HepG2 (cell line): Measurements from ENCODE around the gene KCNAB1. TPM values are rescaled to one million over a fixed set of nuclear protein-coding genes. Genes with fewer than 3 reads are reported as not detected.

ENCODE experiments used
- ATAC-seq: fragments of 200-7000 bp; cut with Tn5 transposase; 3 replicates; pipeline ENCODE4 v1.9.1; 2020; ENCODE audit warnings: mild to moderate bottlenecking, moderate library complexity
- BruUV-seq: library from RNA; stranded (reverse); fragments of 400-500 nt; replicated peaks from 2 replicates; lab custom pipeline; 2021; lab: Mats Ljungman, UMichigan
- CTCF ChIA-PET: fragments of 300-600 bp; formaldehyde crosslinking; extraction: SDS; loops from one replicate; lab custom pipeline; 2021; ENCODE audit warnings: low total read pairs, inconsistent platforms, low intra/inter-chr PET ratio; lab: Yijun Ruan, JAX
- POLR2A ChIA-PET: fragments of 350-600 bp; sonication (Branson Sonifier 250); formaldehyde crosslinking; loops from one replicate; lab custom pipeline; 2020; ENCODE audit warnings: antibody characterized with exemption, inconsistent platforms; lab: Yijun Ruan, JAX
- DNase-seq: peaks from one replicate; pipeline ENCODE4 v3.0.0-alpha.2; 2015; ENCODE audit warnings: low spot score
- FAIRE-seq: peaks from 3 replicates; lab custom pipeline; 2011; peaks lifted over from hg19 to GRCh38; lab: Jason Lieb, UNC
- H2AFZ ChIP-seq: one replicate; pipeline ENCODE4 v1.6.1; 2011; ENCODE audit warnings: low read length, inconsistent platforms
- H3K27ac ChIP-seq: fragments of 300-600 bp; 3 replicates; pipeline ENCODE4 v1.8.0; 2011; ENCODE audit warnings: mixed run types, mild to moderate bottlenecking, mixed read lengths, low read length, inconsistent platforms; ENCODE audit not compliant: insufficient read depth; ENCODE audit errors: extremely low read length
- H3K27me3 ChIP-seq, 2 experiments: fragments of 200-600 bp in 1 of 2; 2 replicates in 1 of 2; 3 replicates in 1 of 2; pipeline versions ENCODE4 v1.6.0 to v1.8.0; 2011; ENCODE audit warnings: low read length in 2 of 2, mild to moderate bottlenecking in 2 of 2, moderate library complexity in 2 of 2, inconsistent platforms in 1 of 2; ENCODE audit not compliant: insufficient read depth in 2 of 2, control insufficient read depth in 1 of 2
- H3K36me3 ChIP-seq, 2 experiments: fragments of 200-600 bp in 1 of 2; replicated peaks in 1 of 2; 2 replicates in 1 of 2; 3 replicates in 1 of 2; pipeline versions ENCODE4 v1.5.1 to v1.8.0; 2011; ENCODE audit warnings: low read length in 2 of 2, inconsistent platforms in 1 of 2; ENCODE audit not compliant: insufficient read depth in 2 of 2, control insufficient read depth in 1 of 2
- H3K4me1 ChIP-seq: 2 replicates; pipeline ENCODE4 v1.5.1; 2012; ENCODE audit warnings: low read length, inconsistent platforms; ENCODE audit not compliant: insufficient read depth
- H3K4me2 ChIP-seq: 2 replicates; pipeline ENCODE4 v1.6.0; 2011; ENCODE audit warnings: low read depth, low read length, inconsistent platforms
- H3K4me3 ChIP-seq, 3 experiments: fragments of 200-600 bp in 1 of 3; sonication (generic), shearing (Covaris generic) in 1 of 3; replicated peaks in 1 of 3; 2 replicates each; pipeline ENCODE4 v1.5.1; 2011 to 2016; ENCODE audit warnings: low read length in 3 of 3, inconsistent platforms in 2 of 3, low read depth in 2 of 3, mild to moderate bottlenecking in 2 of 3, control low read depth in 1 of 3, mixed read lengths in 1 of 3; ENCODE audit not compliant: insufficient read depth in 1 of 3
- H3K79me2 ChIP-seq: one replicate; pipeline ENCODE4 v1.6.1; 2011; ENCODE audit warnings: low read length, inconsistent platforms; ENCODE audit not compliant: insufficient read depth
- H3K9ac ChIP-seq: 2 replicates; pipeline ENCODE4 v1.6.0; 2011; ENCODE audit warnings: mild to moderate bottlenecking, low read depth, low read length, inconsistent platforms; ENCODE audit not compliant: insufficient read depth
- H3K9me3 ChIP-seq: 2 replicates; pipeline ENCODE4 v1.5.1; 2012; ENCODE audit warnings: mild to moderate bottlenecking, low read length
- H4K20me1 ChIP-seq: 2 replicates; pipeline ENCODE4 v1.6.0; 2011; ENCODE audit warnings: inconsistent platforms, mild to moderate bottlenecking, low read length, moderate library complexity; ENCODE audit not compliant: insufficient read depth
- BRCA1 ChIP-seq: sonication (generic); formaldehyde crosslinking; IDR thresholded peaks from 2 replicates; pipeline ENCODE4 v1.4.0; 2020; ENCODE audit warnings: missing genetic modification reagents
- DMAP1 ChIP-seq: IDR thresholded peaks from 2 replicates; pipeline ENCODE4 v1.6.1; 2016
- EEA1 ChIP-seq: sonication (generic); formaldehyde crosslinking; IDR thresholded peaks from 2 replicates; pipeline ENCODE4 v1.5.1; 2020; ENCODE audit warnings: mild to moderate bottlenecking, missing genetic modification reagents, borderline replicate concordance
- IRX3 ChIP-seq: sonication (generic); formaldehyde crosslinking; IDR thresholded peaks from 2 replicates; pipeline ENCODE4 v1.8.1; 2023; ENCODE audit warnings: mild to moderate bottlenecking, low read depth, missing genetic modification reagents, borderline replicate concordance
- MED1 ChIP-seq: sonication (generic); formaldehyde crosslinking; IDR thresholded peaks from 2 replicates; pipeline ENCODE4 v1.4.0; 2020; ENCODE audit warnings: missing genetic modification reagents
- NFAT5 ChIP-seq: sonication (generic); formaldehyde crosslinking; IDR thresholded peaks from 2 replicates; pipeline ENCODE4 v1.4.0; 2020; ENCODE audit warnings: missing genetic modification reagents
- PBX3 ChIP-seq: sonication (generic); formaldehyde crosslinking; IDR thresholded peaks from 2 replicates; pipeline ENCODE4 v1.8.1; 2023; ENCODE audit warnings: missing genetic modification reagents, inconsistent platforms, borderline replicate concordance
- RBM39 ChIP-seq: fragments of 200-400 bp; formaldehyde crosslinking; IDR thresholded peaks from one replicate; pipeline ENCODE4 v1.6.1; 2018; ENCODE audit warnings: antibody characterized with exemption, mild to moderate bottlenecking, low read depth, low read length; ENCODE audit not compliant: poor library complexity, severe bottlenecking
- TAF1 ChIP-seq: sonication (generic); formaldehyde crosslinking; IDR thresholded peaks from 2 replicates; pipeline ENCODE4 v1.4.0; 2020; ENCODE audit warnings: missing genetic modification reagents
- ZBTB1 ChIP-seq: sonication (generic); formaldehyde crosslinking; IDR thresholded peaks from 2 replicates; pipeline ENCODE4 v1.4.0; 2020; ENCODE audit warnings: missing genetic modification reagents, borderline replicate concordance
- ZNF10 ChIP-seq: sonication (generic); formaldehyde crosslinking; IDR thresholded peaks from 2 replicates; pipeline ENCODE4 v1.4.0; 2020; ENCODE audit warnings: mild to moderate bottlenecking, low read depth, missing genetic modification reagents, borderline replicate concordance
- ZNF337 ChIP-seq: sonication (generic); formaldehyde crosslinking; IDR thresholded peaks from 2 replicates; pipeline ENCODE4 v1.5.1; 2020; ENCODE audit warnings: missing genetic modification reagents, low read depth, mild to moderate bottlenecking, borderline replicate concordance
- ZNF33B ChIP-seq: sonication (generic); formaldehyde crosslinking; IDR thresholded peaks from 2 replicates; pipeline ENCODE4 v1.5.1; 2020; ENCODE audit warnings: mild to moderate bottlenecking, missing genetic modification reagents
- ZNF891 ChIP-seq: sonication (generic); formaldehyde crosslinking; IDR thresholded peaks from 2 replicates; pipeline ENCODE4 v1.5.0; 2020; ENCODE audit warnings: mild to moderate bottlenecking, missing genetic modification reagents
- ZZZ3 ChIP-seq: sonication (generic); formaldehyde crosslinking; IDR thresholded peaks from 2 replicates; pipeline ENCODE4 v1.4.0; 2020; ENCODE audit warnings: missing genetic modification reagents, mild to moderate bottlenecking, borderline replicate concordance
- WGBS: methylation state at CpG from one replicate; pipeline ENCODE4 v1.1.6; 2017; ENCODE audit warnings: low lambda C conversion rate; 5-methylcytosine and 5-hydroxymethylcytosine counted together
- in situ Hi-C: cut with HindIII; loops from 2 replicates; pipeline ENCODE4 v1.10.0; 2017; ENCODE audit warnings: low pct_unique_long_range_greater_than_20kb; ENCODE audit not compliant: extremely low pct_ligation_motif_present
- intact Hi-C: fragments of 100-400 bp; cut with micrococcal nuclease; formaldehyde crosslinking; loops from one replicate; pipeline ENCODE4 v1.10.0; 2022; ENCODE audit not compliant: unreplicated experiment
- polyA plus RNA-seq, 8 experiments: library from polyadenylated mRNA; depleted of rRNA in 3 of 8; stranded (reverse) in 7 of 8; unstranded in 1 of 8; fragments of >200 nt; fragmentation: Illumina TruSeq in 4 of 8; extraction: Trizol in 4 of 8; gene quantifications; 2 replicates each; pipeline versions ENCODE4 v1.2.1 to v1.2.3, GENCODE V29; 2011 to 2016; ENCODE audit warnings: low read depth in 4 of 8, missing spikeins in 1 of 8, mixed read lengths in 1 of 8; ENCODE audit not compliant: insufficient read depth in 1 of 8
- total RNA-seq, 5 experiments: library from RNA; depleted of rRNA; stranded (reverse); fragments of >200 nt; fragmentation: Illumina TruSeq; extraction: Trizol; gene quantifications; 2 replicates each; pipeline ENCODE4 v1.2.3, GENCODE V29; 2016; ENCODE audit warnings: low read depth in 1 of 5

KCNAB1 gene
- total and polyA plus RNA-seq, 2 of the 13 experiments (the other 11 are each of a cell fraction or from before 2014, with no cell fraction given) = not detected

GRCh38 chr3:156359368-156359767, 239.0 kb downstream of the KCNAB1 start:
- Histone ChIP-seq H3K36me3 (no peaks in the 10 kb centered on the region), H3K27ac (no peak overlapping the region), H3K79me2 (no peaks in the 10 kb centered on the region), H3K9ac (no peak overlapping the region), H3K9me3 (no peaks in the 10 kb centered on the region), H3K4me2 (no peak overlapping the region), H3K27me3 (no peaks in the 10 kb centered on the region), H4K20me1 (no peaks in the 10 kb centered on the region), H3K4me1 (no peaks in the 10 kb centered on the region), H3K4me3 (no peak overlapping the region), H2AFZ (no peak overlapping the region)
- in situ Hi-C loops = no loop called here
- ATAC-seq = no peak
- no peak for FAIRE-seq
- intact Hi-C loops = no loop called here
- ChIA-PET CTCF (no interaction called here), POLR2A (no interaction called here)
- DNase-seq = no peak
- TF ChIP-seq ZNF10 (CRISPR knock-in tag) = no peak
- TF ChIP-seq PBX3 (CRISPR knock-in tag) = no peak
- TF ChIP-seq ZNF891 (CRISPR knock-in tag) = no peak
- TF ChIP-seq IRX3 (CRISPR knock-in tag) = no peak
- no peak for TF ChIP-seq ZZZ3 (CRISPR knock-in tag)
- no peak for TF ChIP-seq ZNF337
- TF ChIP-seq EEA1 (CRISPR knock-in tag) = no peak
- TF ChIP-seq NFAT5 = no peak
- TF ChIP-seq DMAP1 (CRISPR knock-in tag) = no peak
- TF ChIP-seq RBM39 = no peak
- TF ChIP-seq MED1 (CRISPR knock-in tag) = no peak
- no peak for TF ChIP-seq TAF1
- no peak for TF ChIP-seq ZNF33B (CRISPR knock-in tag)
- no peak for TF ChIP-seq ZBTB1
- no peak for TF ChIP-seq BRCA1 (CRISPR knock-in tag)
- WGBS = 2% methylated on average over 3 of the region's 3 CpGs
- BruUV-seq = no TSS peak
